DND-41 (cell line): ENCODE results near the gene TMEM39A.

ENCODE experiments used
- EZH2 ChIP-seq: IDR thresholded peaks from 3 replicates; pipeline ENCODE4 v1.6.1; 2012; ENCODE audit warnings: borderline replicate concordance, low read depth, mild to moderate bottlenecking, moderate library complexity, low read length, inconsistent platforms; ENCODE audit not compliant: severe bottlenecking
- TF ChIP-seq, protein P1 (sequence below): IDR thresholded peaks from 2 replicates; pipeline ENCODE4 v1.5.1; 2012; ENCODE audit warnings: borderline replicate concordance, low read length, moderate library complexity, mild to moderate bottlenecking; ENCODE audit not compliant: poor library complexity, severe bottlenecking; ENCODE audit errors: extremely low read depth

DNA sequence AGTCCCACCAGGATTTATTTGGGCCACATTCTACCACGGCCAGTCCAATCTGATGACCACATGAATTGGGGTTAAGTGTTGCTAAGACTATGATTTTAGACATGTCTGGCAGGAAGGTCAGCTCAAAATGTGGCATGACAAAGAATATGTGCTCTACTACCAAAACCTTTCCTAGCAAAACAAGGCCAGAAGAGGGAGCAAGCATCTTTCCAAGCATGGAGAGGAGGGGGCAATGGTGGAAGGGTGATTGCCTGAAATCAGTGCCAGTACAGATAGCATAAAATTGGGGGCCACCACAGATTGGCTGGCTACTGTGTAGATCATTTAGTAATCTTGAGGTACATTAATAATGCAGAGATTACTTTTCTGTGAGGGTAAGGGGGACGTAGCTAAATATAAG lies 43.2 kb downstream of the TMEM39A start:
- no peak for TF ChIP-seq EZH2
- TF ChIP-seq, protein P1, sequence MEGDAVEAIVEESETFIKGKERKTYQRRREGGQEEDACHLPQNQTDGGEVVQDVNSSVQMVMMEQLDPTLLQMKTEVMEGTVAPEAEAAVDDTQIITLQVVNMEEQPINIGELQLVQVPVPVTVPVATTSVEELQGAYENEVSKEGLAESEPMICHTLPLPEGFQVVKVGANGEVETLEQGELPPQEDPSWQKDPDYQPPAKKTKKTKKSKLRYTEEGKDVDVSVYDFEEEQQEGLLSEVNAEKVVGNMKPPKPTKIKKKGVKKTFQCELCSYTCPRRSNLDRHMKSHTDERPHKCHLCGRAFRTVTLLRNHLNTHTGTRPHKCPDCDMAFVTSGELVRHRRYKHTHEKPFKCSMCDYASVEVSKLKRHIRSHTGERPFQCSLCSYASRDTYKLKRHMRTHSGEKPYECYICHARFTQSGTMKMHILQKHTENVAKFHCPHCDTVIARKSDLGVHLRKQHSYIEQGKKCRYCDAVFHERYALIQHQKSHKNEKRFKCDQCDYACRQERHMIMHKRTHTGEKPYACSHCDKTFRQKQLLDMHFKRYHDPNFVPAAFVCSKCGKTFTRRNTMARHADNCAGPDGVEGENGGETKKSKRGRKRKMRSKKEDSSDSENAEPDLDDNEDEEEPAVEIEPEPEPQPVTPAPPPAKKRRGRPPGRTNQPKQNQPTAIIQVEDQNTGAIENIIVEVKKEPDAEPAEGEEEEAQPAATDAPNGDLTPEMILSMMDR, result peak; percentile 22
